Liver (tissue), 9 donors: ENCODE measurements around the gene CELA2A. TPM values are rescaled to one million over a fixed set of nuclear protein-coding genes. Genes with fewer than 3 reads are reported as not detected.
"Not testable (repeated sequence)": the region's sequence is repeated elsewhere in the genome, so short reads cannot be mapped to it uniquely, and the experiment has no call there.

ENCODE experiments used
- DNase-seq: peaks from one replicate; pipeline ENCODE4 v3.0.0-alpha.2; 2017; ENCODE audit warnings: low spot score
- H3K27ac ChIP-seq, 2 donors: one replicate each; pipeline ENCODE4 v1.7.0; 2013; ENCODE audit warnings: inconsistent platforms in 2 of 2, low read length in 2 of 2, control low read depth in 1 of 2, low read depth in 1 of 2, mild to moderate bottlenecking in 1 of 2
- H3K27me3 ChIP-seq, 4 donors: one replicate each; pipeline versions ENCODE4 v1.6.1 to v1.7.0; 2013; ENCODE audit warnings: low read length in 3 of 4, inconsistent platforms in 1 of 4, mild to moderate bottlenecking in 1 of 4, moderate library complexity in 1 of 4; ENCODE audit not compliant: control insufficient read depth in 4 of 4, insufficient read depth in 4 of 4
- H3K36me3 ChIP-seq, 4 donors: one replicate each; pipeline versions ENCODE4 v1.6.1 to v1.7.0; 2013; ENCODE audit warnings: low read length in 3 of 4, mild to moderate bottlenecking in 3 of 4, low read depth in 1 of 4, moderate library complexity in 1 of 4; ENCODE audit not compliant: control insufficient read depth in 4 of 4, insufficient read depth in 3 of 4
- H3K4me1 ChIP-seq, 4 donors: one replicate each; pipeline versions ENCODE4 v1.6.1 to v1.7.0; 2013; ENCODE audit warnings: low read length in 3 of 4, mild to moderate bottlenecking in 3 of 4, moderate library complexity in 1 of 4; ENCODE audit not compliant: control insufficient read depth in 4 of 4, insufficient read depth in 4 of 4
- H3K4me3 ChIP-seq, 3 donors: one replicate each; pipeline versions ENCODE4 v1.6.1 to v1.7.0; 2013; ENCODE audit warnings: low read length in 3 of 3, control low read depth in 1 of 3, low read depth in 1 of 3, mild to moderate bottlenecking in 1 of 3
- H3K9ac ChIP-seq, 2 donors: one replicate each; pipeline ENCODE4 v1.7.0; 2013; ENCODE audit warnings: low read length in 2 of 2, mild to moderate bottlenecking in 2 of 2, moderate library complexity in 2 of 2, control low read depth in 1 of 2, low read depth in 1 of 2
- H3K9me3 ChIP-seq, 4 donors: one replicate each; pipeline versions ENCODE4 v1.6.1 to v1.7.0; 2013; ENCODE audit warnings: low read length in 3 of 4; ENCODE audit not compliant: control insufficient read depth in 4 of 4
- EGR1 ChIP-seq, 2 donors: IDR thresholded peaks; 2 replicates each; pipeline ENCODE4 v1.6.1; 2016 to 2018; ENCODE audit warnings: antibody characterized with exemption in 2 of 2, low read depth in 2 of 2
- FOXA1 ChIP-seq: IDR thresholded peaks from 2 replicates; pipeline ENCODE4 v1.6.1; 2016; ENCODE audit warnings: antibody characterized with exemption
- FOXA2 ChIP-seq: IDR thresholded peaks from 2 replicates; pipeline ENCODE4 v1.6.1; 2016; ENCODE audit warnings: antibody characterized with exemption
- GABPA ChIP-seq, 2 donors: IDR thresholded peaks in 1 of 2; conservative IDR thresholded peaks in 1 of 2; 2 replicates each; pipeline ENCODE4 v1.6.1; 2016; ENCODE audit warnings: antibody characterized with exemption in 2 of 2, mild to moderate bottlenecking in 1 of 2, moderate library complexity in 1 of 2
- HNF4A ChIP-seq, 2 donors: conservative IDR thresholded peaks; 2 replicates each; pipeline ENCODE4 v1.6.1; 2016; ENCODE audit warnings: antibody characterized with exemption in 2 of 2, mild to moderate bottlenecking in 2 of 2
- HNF4G ChIP-seq: IDR thresholded peaks from 2 replicates; pipeline ENCODE4 v1.6.1; 2016; ENCODE audit warnings: antibody characterized with exemption
- JUND ChIP-seq, 2 donors: IDR thresholded peaks; 2 replicates each; pipeline ENCODE4 v1.6.1; 2016; ENCODE audit warnings: antibody characterized with exemption in 2 of 2
- NR2F2 ChIP-seq: IDR thresholded peaks from 2 replicates; pipeline ENCODE4 v1.6.1; 2016; ENCODE audit warnings: antibody characterized with exemption
- RAD21 ChIP-seq, 2 donors: IDR thresholded peaks; 2 replicates each; pipeline ENCODE4 v1.6.1; 2016; ENCODE audit warnings: antibody characterized with exemption in 2 of 2, mild to moderate bottlenecking in 2 of 2
- REST ChIP-seq: IDR thresholded peaks from 2 replicates; pipeline ENCODE4 v1.6.1; 2016; ENCODE audit warnings: antibody characterized with exemption, mild to moderate bottlenecking
- RXRA ChIP-seq, 2 donors: IDR thresholded peaks; 2 replicates each; pipeline ENCODE4 v1.6.1; 2017 to 2018; ENCODE audit warnings: antibody characterized with exemption in 2 of 2, mild to moderate bottlenecking in 1 of 2
- SP1 ChIP-seq: IDR thresholded peaks from 2 replicates; pipeline ENCODE4 v1.6.1; 2018; ENCODE audit warnings: antibody characterized with exemption, mild to moderate bottlenecking
- TAF1 ChIP-seq: conservative IDR thresholded peaks from 2 replicates; pipeline ENCODE4 v1.6.1; 2016; ENCODE audit warnings: antibody characterized with exemption, mild to moderate bottlenecking
- YY1 ChIP-seq: IDR thresholded peaks from 2 replicates; pipeline ENCODE4 v1.6.1; 2016; ENCODE audit warnings: antibody characterized with exemption, mild to moderate bottlenecking
- WGBS: extraction: QIAGEN DNeasy Blood & Tissue Kit; methylation state at CpG from one replicate; pipeline ENCODE4 v1.1.7; 2013; 5-methylcytosine and 5-hydroxymethylcytosine counted together
- polyA plus RNA-seq, 2 donors: library from polyadenylated mRNA; stranded (reverse) in 1 of 2; unstranded in 1 of 2; fragments of 200-250 nt in 1 of 2; fragments of >200 nt in 1 of 2; fragmentation: Nextera tagmentation in 1 of 2; extraction: Ambion mirVana in 1 of 2; gene quantifications; one replicate each; pipeline versions ENCODE4 v1.2.1 to v1.2.3, GENCODE V29; 2013 to 2015
- total RNA-seq, 2 donors: library from RNA; depleted of rRNA; stranded (reverse); fragments of >200 nt; gene quantifications; one replicate each; pipeline ENCODE4 v1.2.3, GENCODE V29; 2014
- TF ChIP-seq, protein P1 (sequence below): fragments of 150-350 bp; IDR thresholded peaks from 2 replicates; pipeline ENCODE4 v1.5.1; 2017; ENCODE audit warnings: improper control_type of control experiment, low read depth, low read length; ENCODE audit not compliant: missing input control
- TF ChIP-seq, protein P2 (sequence below): IDR thresholded peaks from 2 replicates; pipeline ENCODE4 v1.6.1; 2016; ENCODE audit warnings: antibody characterized with exemption
- donor health status: healthy.
- donor health status: healthy.
- donor health status: healthy.
- donor health status: healthy.
- donor health status: healthy.

CELA2A gene
- total and polyA plus RNA-seq, 4 donors, result not detected

DNA sequence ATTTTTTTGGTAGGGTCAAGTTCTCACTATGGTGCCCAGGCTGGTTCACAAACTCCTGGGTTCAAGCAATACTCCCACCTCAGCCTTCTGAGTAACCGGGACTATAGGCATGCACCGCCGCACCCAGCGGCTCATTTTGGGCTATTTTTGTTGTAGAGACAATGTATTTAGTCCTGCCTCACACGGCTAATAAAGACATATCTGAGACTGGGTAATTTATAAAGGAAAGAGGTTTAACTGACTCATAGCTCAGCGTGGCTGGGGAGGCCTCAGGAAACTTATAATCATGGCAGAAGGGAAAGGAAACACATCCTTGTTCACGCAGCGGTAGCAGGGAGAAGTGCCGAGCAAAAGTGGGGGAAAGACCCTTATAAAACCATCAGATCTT is 4.2 kb downstream of the CELA2A start:
- TF ChIP-seq GABPA (IDR thresholded peaks at IDR 0.05 in 1 of 2, conservative IDR thresholded peaks at IDR 0.05 in 1 of 2), result no peak
- TF ChIP-seq JUND (IDR thresholded peaks at IDR 0.05), result no peak
- TF ChIP-seq YY1, result no peak
- TF ChIP-seq, protein P1, sequence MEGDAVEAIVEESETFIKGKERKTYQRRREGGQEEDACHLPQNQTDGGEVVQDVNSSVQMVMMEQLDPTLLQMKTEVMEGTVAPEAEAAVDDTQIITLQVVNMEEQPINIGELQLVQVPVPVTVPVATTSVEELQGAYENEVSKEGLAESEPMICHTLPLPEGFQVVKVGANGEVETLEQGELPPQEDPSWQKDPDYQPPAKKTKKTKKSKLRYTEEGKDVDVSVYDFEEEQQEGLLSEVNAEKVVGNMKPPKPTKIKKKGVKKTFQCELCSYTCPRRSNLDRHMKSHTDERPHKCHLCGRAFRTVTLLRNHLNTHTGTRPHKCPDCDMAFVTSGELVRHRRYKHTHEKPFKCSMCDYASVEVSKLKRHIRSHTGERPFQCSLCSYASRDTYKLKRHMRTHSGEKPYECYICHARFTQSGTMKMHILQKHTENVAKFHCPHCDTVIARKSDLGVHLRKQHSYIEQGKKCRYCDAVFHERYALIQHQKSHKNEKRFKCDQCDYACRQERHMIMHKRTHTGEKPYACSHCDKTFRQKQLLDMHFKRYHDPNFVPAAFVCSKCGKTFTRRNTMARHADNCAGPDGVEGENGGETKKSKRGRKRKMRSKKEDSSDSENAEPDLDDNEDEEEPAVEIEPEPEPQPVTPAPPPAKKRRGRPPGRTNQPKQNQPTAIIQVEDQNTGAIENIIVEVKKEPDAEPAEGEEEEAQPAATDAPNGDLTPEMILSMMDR, result no peak
- TF ChIP-seq TAF1, result no peak
- no peak for TF ChIP-seq HNF4G
- no peak for TF ChIP-seq FOXA2
- TF ChIP-seq, protein P2, sequence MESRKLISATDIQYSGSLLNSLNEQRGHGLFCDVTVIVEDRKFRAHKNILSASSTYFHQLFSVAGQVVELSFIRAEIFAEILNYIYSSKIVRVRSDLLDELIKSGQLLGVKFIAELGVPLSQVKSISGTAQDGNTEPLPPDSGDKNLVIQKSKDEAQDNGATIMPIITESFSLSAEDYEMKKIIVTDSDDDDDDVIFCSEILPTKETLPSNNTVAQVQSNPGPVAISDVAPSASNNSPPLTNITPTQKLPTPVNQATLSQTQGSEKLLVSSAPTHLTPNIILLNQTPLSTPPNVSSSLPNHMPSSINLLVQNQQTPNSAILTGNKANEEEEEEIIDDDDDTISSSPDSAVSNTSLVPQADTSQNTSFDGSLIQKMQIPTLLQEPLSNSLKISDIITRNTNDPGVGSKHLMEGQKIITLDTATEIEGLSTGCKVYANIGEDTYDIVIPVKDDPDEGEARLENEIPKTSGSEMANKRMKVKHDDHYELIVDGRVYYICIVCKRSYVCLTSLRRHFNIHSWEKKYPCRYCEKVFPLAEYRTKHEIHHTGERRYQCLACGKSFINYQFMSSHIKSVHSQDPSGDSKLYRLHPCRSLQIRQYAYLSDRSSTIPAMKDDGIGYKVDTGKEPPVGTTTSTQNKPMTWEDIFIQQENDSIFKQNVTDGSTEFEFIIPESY, result no peak
- no peak for TF ChIP-seq EGR1 (IDR thresholded peaks at IDR 0.05; ENCODE audit: low read depth in 2 of 2)
- TF ChIP-seq RXRA (IDR thresholded peaks at IDR 0.05), result no peak
- TF ChIP-seq FOXA1, result no peak
- TF ChIP-seq SP1, result no peak
- no peak for TF ChIP-seq RAD21 (IDR thresholded peaks at IDR 0.05)
- TF ChIP-seq REST, result no peak
- TF ChIP-seq NR2F2, result no peak
- no peak for TF ChIP-seq HNF4A (conservative IDR thresholded peaks at IDR 0.05)
- Histone ChIP-seq H3K4me3 (no peak overlapping the region), H3K36me3 (no peaks in the 10 kb centered on the region), H3K27ac (no peak overlapping the region), H3K9ac (no peak overlapping the region), H3K9me3 (no peaks in the 10 kb centered on the region), H3K27me3 (no peaks in the 10 kb centered on the region), H3K4me1 (no peaks in the 10 kb centered on the region)
- 86% methylated on average over 9 of the region's 9 CpGs for WGBS
- no peak for DNase-seq

DNA sequence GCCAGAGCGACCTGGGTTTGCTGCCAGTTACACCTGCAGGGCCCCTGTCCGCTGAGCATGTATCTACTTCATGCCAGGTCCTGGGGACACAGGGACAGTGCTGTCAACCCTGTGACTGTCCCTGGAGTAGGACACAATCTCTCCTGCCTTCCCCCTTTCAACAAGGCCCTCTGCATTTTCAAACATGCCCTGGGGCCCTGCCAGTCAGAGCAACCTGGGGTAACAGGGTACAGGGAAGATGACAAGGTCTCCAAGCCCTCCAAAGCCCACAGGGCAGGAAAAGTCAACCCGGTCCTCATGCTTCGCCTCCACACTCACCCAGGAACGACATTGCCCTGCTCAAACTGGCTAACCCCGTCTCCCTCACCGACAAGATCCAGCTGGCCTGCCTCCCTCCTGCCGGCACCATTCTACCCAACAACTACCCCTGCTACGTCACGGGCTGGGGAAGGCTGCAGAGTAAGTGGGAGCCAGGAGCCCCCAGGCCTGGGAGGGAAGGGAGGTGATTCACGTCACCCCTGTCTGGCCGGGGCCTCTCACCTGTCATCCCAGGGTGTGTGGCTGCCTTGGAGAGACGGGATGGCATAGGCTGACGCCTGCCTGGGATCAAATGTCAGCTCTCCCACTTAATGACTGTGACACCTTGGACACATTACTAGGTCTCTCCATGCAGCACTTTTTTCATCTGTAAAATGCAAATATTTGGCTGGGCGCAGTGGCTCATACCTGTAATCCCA is 6.7 kb downstream of the CELA2A start:
- not testable (repeated sequence) for H3K4me3 ChIP-seq, H3K4me1 ChIP-seq, DNase-seq, H3K27ac ChIP-seq, H3K9ac ChIP-seq, H3K36me3 ChIP-seq, H3K9me3 ChIP-seq, H3K27me3 ChIP-seq
- WGBS, result 81% methylated on average over 14 of the region's 15 CpGs

DNA sequence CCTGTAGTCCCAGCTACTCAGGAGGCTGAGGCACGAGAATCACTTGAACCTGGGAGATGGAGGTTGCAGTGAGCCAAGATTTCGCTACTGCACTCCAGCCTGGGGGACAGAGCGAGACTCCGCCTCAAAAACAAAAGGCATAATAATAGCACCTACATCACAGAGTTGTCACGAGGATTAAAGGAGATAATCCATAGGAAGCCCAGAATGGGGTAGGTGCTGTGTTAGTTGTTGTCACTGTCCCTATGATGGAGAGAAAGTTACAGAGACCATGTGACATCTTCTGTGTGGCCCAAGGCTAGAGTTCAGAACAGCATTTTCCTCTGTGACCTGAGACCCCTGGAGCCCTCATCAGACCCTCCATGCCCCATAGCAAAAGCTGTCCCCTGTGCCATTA is 7.4 kb downstream of the CELA2A start:
- not testable (repeated sequence) for H3K4me1 ChIP-seq, H3K9me3 ChIP-seq, H3K27me3 ChIP-seq, H3K4me3 ChIP-seq, H3K36me3 ChIP-seq, H3K27ac ChIP-seq, DNase-seq, H3K9ac ChIP-seq
- 91% methylated on average over 5 of the region's 5 CpGs for WGBS
